Common myeloid progenitor, CD34-positive (primary cell): Measurements from ENCODE around the gene USB1.

Experiments used
- CTCF ChIA-PET: fragments of 350-600 bp; sonication (Branson Sonifier 250); formaldehyde crosslinking; loops from one replicate; lab custom pipeline; 2021; ENCODE audit warnings: antibody characterized with exemption; lab: Charles Lee
- POLR2A ChIA-PET: fragments of 350-600 bp; sonication (Branson Sonifier 250); formaldehyde crosslinking; loops from one replicate; lab custom pipeline; 2021; ENCODE audit warnings: antibody characterized with exemption; lab: Charles Lee
- DNase-seq, 3 donors: peaks; one replicate each; pipeline versions ENCODE4 v3.0.0 to v3.0.0-alpha.2; 2013
- H3K27ac ChIP-seq, 2 experiments: 1 replicate in 1 of 2; 2 replicates in 1 of 2; pipeline ENCODE4 v1.7.0; 2013; ENCODE audit warnings: inconsistent platforms in 2 of 2, low read length in 2 of 2, mild to moderate bottlenecking in 2 of 2, low read depth in 1 of 2, moderate library complexity in 1 of 2; ENCODE audit not compliant: severe bottlenecking in 2 of 2, insufficient read depth in 1 of 2, poor library complexity in 1 of 2
- H3K27me3 ChIP-seq, 5 experiments: replicated peaks in 2 of 5; 1 replicate in 3 of 5; 2 replicates in 2 of 5; pipeline versions ENCODE4 v1.6.1 to v1.7.0; 2013; ENCODE audit warnings: low read length in 4 of 5, mild to moderate bottlenecking in 2 of 5, moderate library complexity in 2 of 5, inconsistent platforms in 1 of 5; ENCODE audit not compliant: insufficient read depth in 5 of 5, control insufficient read depth in 4 of 5
- H3K36me3 ChIP-seq, 4 experiments: 1 replicate in 2 of 4; 2 replicates in 2 of 4; pipeline versions ENCODE4 v1.6.1 to v1.7.0; 2013; ENCODE audit warnings: low read length in 3 of 4, control low read depth in 1 of 4, mild to moderate bottlenecking in 1 of 4; ENCODE audit not compliant: control insufficient read depth in 4 of 4, insufficient read depth in 4 of 4
- H3K4me1 ChIP-seq, 4 experiments: 1 replicate in 3 of 4; 2 replicates in 1 of 4; pipeline versions ENCODE4 v1.6.1 to v1.7.1; 2013; ENCODE audit warnings: low read length in 3 of 4, mild to moderate bottlenecking in 3 of 4, control low read depth in 1 of 4, inconsistent platforms in 1 of 4, moderate library complexity in 1 of 4; ENCODE audit not compliant: control insufficient read depth in 4 of 4, insufficient read depth in 4 of 4; ENCODE audit errors: control extremely low read depth in 1 of 4
- H3K4me3 ChIP-seq, 7 experiments: 1 replicate in 4 of 7; 2 replicates in 3 of 7; pipeline versions ENCODE4 v1.5.1 to v1.7.0; 2013; ENCODE audit warnings: mild to moderate bottlenecking in 7 of 7, low read length in 6 of 7, moderate library complexity in 6 of 7, inconsistent platforms in 2 of 7, low read depth in 2 of 7, control low read depth in 1 of 7; ENCODE audit not compliant: insufficient read depth in 4 of 7, control insufficient read depth in 1 of 7; ENCODE audit errors: extremely low read depth in 1 of 7
- H3K9me3 ChIP-seq, 5 experiments: 1 replicate in 4 of 5; 2 replicates in 1 of 5; pipeline versions ENCODE4 v1.6.1 to v1.7.1; 2013; ENCODE audit warnings: low read length in 4 of 5, mild to moderate bottlenecking in 2 of 5, inconsistent platforms in 1 of 5, low read depth in 1 of 5, moderate library complexity in 1 of 5; ENCODE audit not compliant: control insufficient read depth in 4 of 5, insufficient read depth in 2 of 5; ENCODE audit errors: control extremely low read depth in 1 of 5
- WGBS: methylation state at CpG from one replicate; pipeline ENCODE4 v1.1.5; 2013; ENCODE audit not compliant: insufficient coverage; 5-methylcytosine and 5-hydroxymethylcytosine counted together

Gene USB1

DNA sequence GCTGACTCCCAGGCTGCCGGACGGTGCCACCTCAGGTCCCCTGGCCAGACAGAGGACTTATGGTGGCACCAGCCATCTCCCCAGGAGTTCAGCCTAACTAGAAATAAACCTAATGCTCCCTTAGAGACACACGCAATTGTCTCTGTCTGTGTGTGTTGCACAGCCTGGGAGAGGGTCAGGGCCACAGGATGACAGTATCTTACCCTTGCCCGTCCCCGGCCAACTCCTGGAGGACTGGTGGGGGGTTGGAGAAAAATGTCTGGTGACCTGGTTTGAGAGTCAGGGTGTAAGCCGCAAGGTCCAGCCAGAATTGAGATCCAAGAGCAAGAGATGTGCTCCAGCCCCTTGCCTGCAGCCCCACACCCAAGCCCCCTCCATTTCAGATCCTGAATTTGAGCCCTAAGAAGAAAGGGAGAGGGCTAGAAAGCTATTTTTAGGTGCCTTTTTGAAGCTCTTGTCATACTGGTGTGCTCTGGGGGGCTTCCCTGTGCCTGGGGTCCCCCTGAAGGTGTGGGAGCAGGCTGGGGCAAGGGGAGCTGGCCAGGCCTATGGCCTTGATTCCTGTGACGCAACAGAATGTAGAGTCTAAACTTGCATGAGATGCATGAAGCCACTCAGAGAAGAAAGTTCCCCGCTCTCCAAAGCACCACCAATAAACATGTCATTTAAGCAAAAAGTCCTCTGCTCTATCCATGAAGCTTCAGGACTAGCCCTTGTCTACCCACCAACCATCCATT is 13.6 kb upstream of the USB1 start:
- peaks cover 0 to 11% (median 0%) of the 10 kb centered on the region in 5 experiments for H3K27me3 ChIP-seq
- H3K36me3 ChIP-seq = no peaks in the 10 kb centered on the region
- H3K4me3 ChIP-seq = no peak overlapping the region
- no peaks in the 10 kb centered on the region for H3K9me3 ChIP-seq
- POLR2A ChIA-PET = interaction anchor here (0.6 kb wide), 1 partner anchor 65 kb away, joined by 6 read pairs; no protein-coding TSS in a partner anchor
- CTCF ChIA-PET = interaction anchor here (1.4 to 1.6 kb wide), 3 partner anchors 12 to 231 kb away, joined by 3 to 6 read pairs (median 3); partner anchors contain the start of gene ZNF319
- WGBS = 100% methylated on average over 4 of the region's 8 CpGs
- H3K4me1 ChIP-seq = peaks cover 0 to 17% (median 13%) of the 10 kb centered on the region in 4 experiments
- DNase-seq = no peak
- H3K27ac ChIP-seq = no peak overlapping the region

DNA sequence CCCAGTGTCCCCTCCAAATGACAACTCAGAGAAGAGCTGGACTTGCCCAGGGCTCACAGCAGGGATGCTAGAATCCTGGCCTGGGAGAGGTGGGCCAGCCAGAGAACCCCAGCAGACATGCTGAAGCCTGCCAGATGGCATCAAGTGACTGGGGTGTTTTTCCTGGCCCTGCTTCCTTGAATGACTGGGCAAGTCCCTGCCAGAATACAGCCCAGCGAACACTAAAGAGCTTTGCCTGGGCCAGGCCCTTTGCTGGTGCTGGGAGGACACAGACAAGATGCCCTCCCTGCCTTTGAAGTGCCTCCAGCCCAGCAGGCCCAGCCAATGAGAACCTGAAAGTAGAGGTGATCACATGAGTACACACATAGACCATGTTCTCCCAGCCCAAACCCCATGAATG is 12.3 kb upstream of the USB1 start:
- CTCF ChIA-PET = interaction anchor here (0.9 to 1.3 kb wide), 4 partner anchors 20 to 195 kb away, joined by 3 read pairs; no protein-coding TSS in a partner anchor
- H3K27me3 ChIP-seq = peaks cover 0 to 11% (median 0%) of the 10 kb centered on the region in 5 experiments
- POLR2A ChIA-PET = no interaction called here
- no CpG with 5 or more reads among the region's 1 CpG for whole genome bisulfite sequencing
- H3K27ac ChIP-seq = no peak overlapping the region
- peak in 2 of 3 donors; percentile 62 to 65 for DNase-seq
- no peaks in the 10 kb centered on the region for H3K9me3 ChIP-seq
- peaks cover 0 to 10% (median 0%) of the 10 kb centered on the region in 4 experiments for H3K36me3 ChIP-seq
- H3K4me1 ChIP-seq = peaks cover 0 to 18% (median 13%) of the 10 kb centered on the region in 4 experiments
- H3K4me3 ChIP-seq = no peak overlapping the region

DNA sequence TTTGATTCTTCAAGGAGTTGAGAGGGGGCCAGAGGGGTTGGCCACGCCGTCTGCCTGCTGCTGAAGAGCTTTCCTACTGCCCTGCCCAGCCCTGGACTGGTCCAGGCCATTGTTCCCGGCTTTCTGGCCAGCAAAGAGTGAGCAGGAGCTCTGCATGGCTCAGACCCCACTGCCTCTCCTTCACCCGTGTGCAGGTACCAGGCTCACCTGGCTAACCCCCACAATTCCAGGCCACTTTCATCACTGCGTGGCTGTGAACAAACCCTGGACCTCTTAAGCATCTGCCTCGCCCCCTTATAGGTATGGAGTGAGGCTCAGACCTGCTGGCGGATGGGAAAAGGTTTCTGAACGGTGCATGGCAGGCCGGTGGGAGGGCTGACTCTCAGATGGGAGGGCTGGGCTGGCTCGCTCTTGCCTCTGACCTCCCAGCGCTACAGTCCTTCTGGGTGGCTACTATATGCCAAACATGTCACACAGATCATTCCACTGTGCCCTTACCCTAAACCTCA is 9.6 kb upstream of the USB1 start:
- Histone ChIP-seq H3K36me3 (peaks cover 0 to 26% (median 9%) of the 10 kb centered on the region in 4 experiments), H3K4me1 (peaks cover 0 to 18% (median 9%) of the 10 kb centered on the region in 4 experiments), H3K4me3 (no peak overlapping the region), H3K9me3 (no peaks in the 10 kb centered on the region), H3K27ac (no peak overlapping the region), H3K27me3 (peaks cover 0 to 4% (median 0%) of the 10 kb centered on the region in 5 experiments)
- no peak for DNase-seq
- POLR2A ChIA-PET = no interaction called here
- CTCF ChIA-PET = interaction anchor here (0.9 to 1.6 kb wide), 6 partner anchors 8 to 87 kb away, joined by 3 read pairs; no protein-coding TSS in a partner anchor
- over 99% methylated on average over 10 of the region's 11 CpGs for WGBS

DNA sequence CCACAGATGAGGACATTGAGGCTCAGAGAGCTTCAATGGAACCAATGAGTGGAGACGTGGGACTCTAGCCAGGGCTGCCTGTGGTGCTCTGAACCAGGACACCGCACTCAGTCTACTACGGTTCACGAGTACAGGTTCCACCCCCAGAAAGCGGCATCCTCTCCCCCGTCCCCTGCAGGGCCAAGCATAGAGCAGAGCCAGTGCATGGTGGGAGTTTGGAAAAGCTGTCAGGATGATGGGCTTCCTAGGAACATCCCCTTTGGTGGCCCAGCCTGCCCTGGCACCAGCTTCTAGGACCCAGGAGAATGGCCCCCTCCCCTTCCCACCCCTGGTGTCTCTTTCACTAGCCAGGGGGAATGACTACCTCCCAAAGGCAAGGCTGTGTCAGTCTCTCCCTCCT is 9.1 kb upstream of the USB1 start:
- Histone ChIP-seq H3K9me3 (no peaks in the 10 kb centered on the region), H3K4me1 (peaks cover 0 to 18% (median 9%) of the 10 kb centered on the region in 4 experiments), H3K27ac (no peak overlapping the region), H3K27me3 (peaks cover 0 to 1% (median 0%) of the 10 kb centered on the region in 5 experiments), H3K4me3 (no peak overlapping the region), H3K36me3 (peaks cover 0 to 30% (median 12%) of the 10 kb centered on the region in 4 experiments)
- ChIA-PET CTCF (interaction anchor here (1.0 to 3.8 kb wide), 5 partner anchors 18 to 87 kb away, joined by 3 to 18 read pairs (median 3); no protein-coding TSS in a partner anchor), POLR2A (no interaction called here)
- no peak for DNase-seq
- WGBS = 93% methylated on average over 5 of the region's 6 CpGs

GRCh38 chr16:57993438-57993837 is 7.8 kb upstream of the USB1 start:
- no peak for DNase-seq
- Histone ChIP-seq H3K27ac (no peak overlapping the region), H3K4me3 (no peak overlapping the region), H3K36me3 (peaks cover 0 to 43% (median 21%) of the 10 kb centered on the region in 4 experiments), H3K27me3 (no peaks in the 10 kb centered on the region), H3K9me3 (no peaks in the 10 kb centered on the region), H3K4me1 (peaks cover 0 to 18% (median 12%) of the 10 kb centered on the region in 4 experiments)
- POLR2A ChIA-PET = no interaction called here
- CTCF ChIA-PET = interaction anchor here (0.8 to 3.8 kb wide), 4 partner anchors 13 to 412 kb away, joined by 3 to 18 read pairs (median 3); no protein-coding TSS in a partner anchor
- WGBS = 79% methylated on average over 6 of the region's 8 CpGs

DNA sequence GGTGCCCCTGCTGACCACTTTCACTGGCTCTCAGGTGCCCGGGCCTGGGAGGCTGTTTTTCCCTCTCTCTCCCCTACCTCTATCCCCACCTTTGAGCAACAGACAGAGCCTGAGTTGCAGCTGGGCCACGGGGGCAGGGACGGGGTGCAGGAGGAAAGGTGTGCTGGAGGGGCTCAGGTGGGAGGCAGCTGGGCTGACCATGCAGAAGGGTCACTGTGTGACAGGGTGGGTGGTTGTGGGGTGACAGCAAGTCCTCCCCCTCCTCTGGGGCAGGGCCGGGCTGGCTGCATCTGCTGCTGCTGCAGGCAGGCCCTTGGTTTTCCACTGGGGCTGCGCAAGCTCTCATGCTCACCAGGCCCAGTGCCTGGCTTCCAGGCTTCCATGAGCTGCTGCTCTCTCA is 7.3 kb upstream of the USB1 start:
- 100% methylated on average over 2 of the region's 5 CpGs for WGBS
- ChIA-PET CTCF (interaction anchor here (0.8 to 3.8 kb wide), 4 partner anchors 14 to 412 kb away, joined by 3 to 18 read pairs (median 3); no protein-coding TSS in a partner anchor), POLR2A (no interaction called here)
- Histone ChIP-seq H3K4me1 (peaks cover 0 to 19% (median 14%) of the 10 kb centered on the region in 4 experiments), H3K27ac (no peak overlapping the region), H3K9me3 (no peaks in the 10 kb centered on the region), H3K36me3 (peaks cover 0 to 43% (median 21%) of the 10 kb centered on the region in 4 experiments), H3K4me3 (no peak overlapping the region), H3K27me3 (no peaks in the 10 kb centered on the region)
- DNase-seq = no peak
